Peyer's patch (tissue), 4 donors: ENCODE measurements around the gene PLEKHG1. TPM values are rescaled to one million over a fixed set of nuclear protein-coding genes. Genes with fewer than 3 reads are reported as not detected.
A peak's percentile ranks its signal among the peaks of the same experiment; 100 is the strongest.

Experiments
- DNase-seq, 3 donors: peaks; one replicate each; pipeline ENCODE4 v3.0.0-alpha.2; 2017 to 2019
- H3K27ac ChIP-seq, 4 donors: fragments of 200-600 bp; sonication (generic); one replicate each; pipeline ENCODE4 v1.5.1; 2016 to 2019
- H3K27me3 ChIP-seq, 2 donors: fragments of 200-600 bp; sonication (generic); one replicate each; pipeline ENCODE4 v1.5.1; 2019
- H3K36me3 ChIP-seq, 3 donors: fragments of 200-600 bp; sonication (generic); one replicate each; pipeline ENCODE4 v1.5.1; 2016 to 2019
- H3K4me1 ChIP-seq, 4 donors: fragments of 200-600 bp; sonication (generic); one replicate each; pipeline ENCODE4 v1.5.1; 2016 to 2019
- H3K4me3 ChIP-seq, 4 donors: fragments of 200-600 bp; sonication (generic); 1 replicate in 3 of 4; 2 replicates in 1 of 4; pipeline ENCODE4 v1.5.1; 2016 to 2019; ENCODE audit warnings: mild to moderate bottlenecking in 1 of 4
- H3K9me3 ChIP-seq, 4 donors: fragments of 200-600 bp; sonication (generic); one replicate each; pipeline ENCODE4 v1.5.1; 2016 to 2019; ENCODE audit warnings: mild to moderate bottlenecking in 1 of 4
- POLR2A ChIP-seq, 2 donors: fragments of 450-650 bp; IDR thresholded peaks; one replicate each; pipeline ENCODE4 v1.5.1; 2017; ENCODE audit warnings: antibody characterized with exemption in 2 of 2, mild to moderate bottlenecking in 2 of 2, moderate library complexity in 2 of 2
- total RNA-seq, 4 donors: library from RNA; depleted of rRNA; stranded (reverse); fragments of >200 nt; gene quantifications; one replicate each; pipeline ENCODE4 v1.1.0, GENCODE V29; 2016
- TF ChIP-seq, protein P1 (sequence below), 6 experiments: fragments of 450-650 bp in 4 of 6; fragments of 200-600 bp in 2 of 6; sonication (generic) in 1 of 6; IDR thresholded peaks; one replicate each; pipeline ENCODE4 v1.5.1; 2017 to 2019; ENCODE audit warnings: antibody characterized with exemption in 6 of 6, mild to moderate bottlenecking in 3 of 6, moderate library complexity in 1 of 6

Gene PLEKHG1
- total RNA-seq, 4 donors from 2014 or later: 52.2 to 281 (median 64.6) TPM

DNA sequence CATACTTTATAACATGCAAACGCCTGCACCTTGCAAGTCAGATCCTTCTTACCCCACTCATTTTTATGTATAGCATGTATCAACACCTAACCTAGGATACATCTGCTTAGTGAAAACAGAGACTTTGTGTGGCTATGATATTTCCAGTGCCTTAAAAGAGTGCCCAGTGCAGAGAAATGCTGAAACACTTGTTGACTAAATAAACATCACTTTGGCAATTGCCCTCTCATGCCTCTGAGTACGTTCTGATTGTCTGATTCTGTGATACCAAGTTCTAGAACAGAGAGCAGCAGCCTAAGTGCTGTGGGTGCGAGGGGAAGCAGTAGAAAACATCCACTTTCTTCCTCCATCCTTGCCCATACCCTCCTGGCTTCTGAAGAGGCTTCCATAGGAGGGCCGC lies 13.6 kb downstream of the PLEKHG1 start:
- no peak overlapping the region for H3K27ac ChIP-seq

GRCh38 chr6:150615967-150616366 lies 16.3 kb downstream of the PLEKHG1 start:
- no peak for TF ChIP-seq POLR2A (IDR thresholded peaks at IDR 0.05)
- TF ChIP-seq, protein P1, sequence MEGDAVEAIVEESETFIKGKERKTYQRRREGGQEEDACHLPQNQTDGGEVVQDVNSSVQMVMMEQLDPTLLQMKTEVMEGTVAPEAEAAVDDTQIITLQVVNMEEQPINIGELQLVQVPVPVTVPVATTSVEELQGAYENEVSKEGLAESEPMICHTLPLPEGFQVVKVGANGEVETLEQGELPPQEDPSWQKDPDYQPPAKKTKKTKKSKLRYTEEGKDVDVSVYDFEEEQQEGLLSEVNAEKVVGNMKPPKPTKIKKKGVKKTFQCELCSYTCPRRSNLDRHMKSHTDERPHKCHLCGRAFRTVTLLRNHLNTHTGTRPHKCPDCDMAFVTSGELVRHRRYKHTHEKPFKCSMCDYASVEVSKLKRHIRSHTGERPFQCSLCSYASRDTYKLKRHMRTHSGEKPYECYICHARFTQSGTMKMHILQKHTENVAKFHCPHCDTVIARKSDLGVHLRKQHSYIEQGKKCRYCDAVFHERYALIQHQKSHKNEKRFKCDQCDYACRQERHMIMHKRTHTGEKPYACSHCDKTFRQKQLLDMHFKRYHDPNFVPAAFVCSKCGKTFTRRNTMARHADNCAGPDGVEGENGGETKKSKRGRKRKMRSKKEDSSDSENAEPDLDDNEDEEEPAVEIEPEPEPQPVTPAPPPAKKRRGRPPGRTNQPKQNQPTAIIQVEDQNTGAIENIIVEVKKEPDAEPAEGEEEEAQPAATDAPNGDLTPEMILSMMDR (IDR thresholded peaks at IDR 0.05): no peak
- no peak overlapping the region for H3K27ac ChIP-seq
- no peaks in the 10 kb centered on the region for H3K9me3 ChIP-seq
- no peak overlapping the region for H3K4me3 ChIP-seq
- no peak for DNase-seq
- H3K4me1 ChIP-seq: peaks cover 0 to 7% (median 0%) of the 10 kb centered on the region in 4 donors
- H3K27me3 ChIP-seq: no peaks in the 10 kb centered on the region
- H3K36me3 ChIP-seq: no peaks in the 10 kb centered on the region

More for the DNA sequence above, 13.6 kb downstream of the PLEKHG1 start:
- H3K27me3 ChIP-seq: no peaks in the 10 kb centered on the region
- H3K4me1 ChIP-seq: no peaks in the 10 kb centered on the region
- TF ChIP-seq, protein P1 (IDR thresholded peaks at IDR 0.05): no peak
- TF ChIP-seq POLR2A (IDR thresholded peaks at IDR 0.05): no peak
- no peak overlapping the region for H3K4me3 ChIP-seq
- no peaks in the 10 kb centered on the region for H3K36me3 ChIP-seq
- no peaks in the 10 kb centered on the region for H3K9me3 ChIP-seq
- no peak for DNase-seq

GRCh38 chr6:150616586-150616985 lies 16.9 kb downstream of the PLEKHG1 start:
- Histone ChIP-seq H3K4me1 (peaks cover 0 to 7% (median 0%) of the 10 kb centered on the region in 4 donors), H3K9me3 (no peaks in the 10 kb centered on the region), H3K4me3 (no peak overlapping the region), H3K36me3 (no peaks in the 10 kb centered on the region), H3K27ac (no peak overlapping the region), H3K27me3 (no peaks in the 10 kb centered on the region)
- TF ChIP-seq POLR2A (IDR thresholded peaks at IDR 0.05): no peak
- TF ChIP-seq, protein P1 (IDR thresholded peaks at IDR 0.05): no peak
- no peak for DNase-seq

DNA sequence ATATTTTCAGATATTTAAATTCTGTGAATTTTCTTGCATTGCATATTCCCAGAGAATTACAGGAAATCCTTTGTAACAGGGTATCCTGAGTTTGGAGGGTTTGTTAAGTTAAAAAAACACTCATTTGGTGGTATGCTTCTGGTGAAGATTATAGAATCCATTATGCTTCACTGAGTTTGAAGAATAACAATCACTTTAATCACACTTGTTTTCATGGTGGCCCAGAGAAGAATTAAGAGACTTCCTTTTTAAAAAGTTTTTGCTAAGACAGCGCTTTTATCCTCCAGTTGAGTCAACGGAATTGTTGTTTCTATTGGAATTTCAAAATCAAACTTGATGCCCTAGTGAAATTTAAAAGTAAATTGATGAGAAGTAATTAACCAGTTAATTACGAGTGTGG lies 17.4 kb downstream of the PLEKHG1 start:
- no peak for DNase-seq
- TF ChIP-seq, protein P1 (IDR thresholded peaks at IDR 0.05): no peak
- no peak for TF ChIP-seq POLR2A (IDR thresholded peaks at IDR 0.05)
- H3K36me3 ChIP-seq: no peaks in the 10 kb centered on the region
- no peak overlapping the region for H3K27ac ChIP-seq
- no peaks in the 10 kb centered on the region for H3K27me3 ChIP-seq
- peaks cover 0 to 7% (median 0%) of the 10 kb centered on the region in 4 donors for H3K4me1 ChIP-seq
- no peak overlapping the region for H3K4me3 ChIP-seq
- no peaks in the 10 kb centered on the region for H3K9me3 ChIP-seq

DNA sequence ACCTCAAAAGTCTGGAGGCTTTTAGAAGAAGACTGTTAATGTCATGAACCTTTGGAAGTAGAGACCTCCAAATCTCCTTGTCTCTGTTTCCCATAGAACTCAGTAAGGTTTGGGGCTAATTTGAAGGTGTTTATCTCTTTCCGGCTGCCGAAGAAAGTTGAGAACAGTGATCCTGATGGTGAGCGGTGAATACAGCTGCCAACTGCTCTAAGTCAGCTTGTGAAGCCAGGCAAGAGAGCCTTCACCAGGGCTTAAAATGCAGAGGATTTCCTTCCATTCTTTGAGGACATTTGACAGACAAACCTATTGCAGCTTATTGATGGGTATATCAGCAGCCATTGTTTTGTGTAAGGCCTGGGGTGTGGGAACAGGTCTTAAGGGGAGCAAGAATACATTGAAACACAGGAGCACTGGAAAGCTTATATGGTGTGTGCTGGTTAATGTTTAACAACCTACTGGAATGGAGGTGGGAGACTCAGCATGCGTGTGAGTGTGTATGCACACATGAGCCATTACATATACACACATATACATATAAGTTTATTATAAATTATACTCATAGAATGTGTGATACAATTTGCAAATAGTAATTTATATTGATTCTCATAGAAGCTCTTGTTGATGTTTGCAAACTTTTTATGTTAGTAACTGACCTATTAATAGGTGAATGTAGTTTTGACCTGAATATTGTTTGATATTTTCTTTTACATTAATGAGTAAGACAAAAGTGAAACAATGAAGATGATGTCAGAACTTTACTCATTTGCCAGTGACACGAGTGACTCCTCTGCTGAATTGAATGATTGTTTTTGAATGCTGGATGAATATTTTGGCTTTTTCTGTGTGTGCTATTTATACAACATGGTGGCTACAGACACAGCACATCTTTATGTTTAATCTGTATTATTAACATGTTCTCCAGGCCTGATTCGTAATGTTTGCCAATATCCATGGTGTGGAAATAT lies 18.1 kb downstream of the PLEKHG1 start:
- H3K27me3 ChIP-seq: no peaks in the 10 kb centered on the region
- H3K4me3 ChIP-seq: no peak overlapping the region
- H3K9me3 ChIP-seq: no peaks in the 10 kb centered on the region
- TF ChIP-seq, protein P1 (IDR thresholded peaks at IDR 0.05): no peak
- TF ChIP-seq POLR2A (IDR thresholded peaks at IDR 0.05): no peak
- H3K27ac ChIP-seq: peak overlapping the region in 1 of 4 donors; percentile 22
- H3K4me1 ChIP-seq: peaks cover 0 to 7% (median 2%) of the 10 kb centered on the region in 4 donors
- DNase-seq: no peak
- no peaks in the 10 kb centered on the region for H3K36me3 ChIP-seq
